Hepatocyte (in vitro differentiated cells): Measurements from ENCODE around the gene FNBP1L. TPM values are rescaled to one million over a fixed set of nuclear protein-coding genes. Genes with fewer than 3 reads are reported as not detected.

Experiments used
- DNase-seq: peaks from one replicate; pipeline ENCODE4 v3.0.0-alpha.2; 2016; ENCODE audit warnings: low spot score
- H2AFZ ChIP-seq: fragments of 200-600 bp; sonication (generic); 2 replicates; pipeline ENCODE4 v1.6.0; 2016; ENCODE audit warnings: antibody characterized with exemption, mild to moderate bottlenecking
- H3K27ac ChIP-seq: fragments of 200-600 bp; sonication (generic); 2 replicates; pipeline ENCODE4 v1.5.1; 2016; ENCODE audit warnings: mild to moderate bottlenecking
- H3K27me3 ChIP-seq: fragments of 200-600 bp; sonication (generic); 2 replicates; pipeline ENCODE4 v1.6.1; 2016
- H3K36me3 ChIP-seq: fragments of 200-600 bp; sonication (generic); replicated peaks from 2 replicates; pipeline ENCODE4 v1.5.1; 2016; ENCODE audit warnings: low read depth; ENCODE audit not compliant: insufficient read depth
- H3K4me1 ChIP-seq: fragments of 200-600 bp; sonication (generic); 2 replicates; pipeline ENCODE4 v1.5.1; 2016; ENCODE audit warnings: mild to moderate bottlenecking, moderate library complexity; ENCODE audit not compliant: insufficient read depth
- H3K4me2 ChIP-seq: fragments of 200-600 bp; sonication (generic); 2 replicates; pipeline ENCODE4 v1.6.0; 2016
- H3K4me3 ChIP-seq: fragments of 200-600 bp; sonication (generic); 2 replicates; pipeline ENCODE4 v1.5.1; 2016; ENCODE audit warnings: mild to moderate bottlenecking
- H3K79me2 ChIP-seq: fragments of 200-600 bp; sonication (generic); 2 replicates; pipeline ENCODE4 v1.6.0; 2017; ENCODE audit warnings: mild to moderate bottlenecking
- H3K9me2 ChIP-seq: fragments of 200-600 bp; sonication (generic); replicated peaks from 2 replicates; pipeline ENCODE4 v1.6.0; 2017; ENCODE audit warnings: mild to moderate bottlenecking; ENCODE audit not compliant: insufficient read depth
- H3K9me3 ChIP-seq: fragments of 200-600 bp; sonication (generic); 2 replicates; pipeline ENCODE4 v1.5.1; 2016; ENCODE audit warnings: low read depth, mild to moderate bottlenecking
- H4K20me1 ChIP-seq: fragments of 200-600 bp; sonication (generic); 2 replicates; pipeline ENCODE4 v1.6.0; 2016; ENCODE audit warnings: mild to moderate bottlenecking; ENCODE audit not compliant: insufficient read depth, poor library complexity, severe bottlenecking
- EZH2 ChIP-seq: fragments of 200-600 bp; sonication (generic); IDR thresholded peaks from 2 replicates; pipeline ENCODE4 v1.6.1; 2016; ENCODE audit warnings: antibody characterized with exemption, mild to moderate bottlenecking, borderline replicate concordance
- EZH2phosphoT487 ChIP-seq: fragments of 200-600 bp; sonication (generic); IDR thresholded peaks from one replicate; pipeline ENCODE4 v1.6.1; 2018; ENCODE audit warnings: antibody characterized with exemption, mild to moderate bottlenecking, low read depth, moderate library complexity; ENCODE audit not compliant: unreplicated experiment, severe bottlenecking
- WGBS: methylation state at CpG from one replicate; pipeline ENCODE4 v1.1.6; 2016; ENCODE audit warnings: low lambda C conversion rate; ENCODE audit errors: missing lambda C conversion rate; 5-methylcytosine and 5-hydroxymethylcytosine counted together
- polyA plus RNA-seq: library from polyadenylated mRNA; unstranded; fragments of >200 nt; fragmentation: Nextera tagmentation; extraction: Ambion mirVana; gene quantifications from 2 replicates; pipeline ENCODE4 v1.2.1, GENCODE V29; 2016
- total RNA-seq: library from RNA; depleted of rRNA; stranded (reverse); fragments of >200 nt; gene quantifications from 2 replicates; pipeline ENCODE4 v1.2.3, GENCODE V29; 2014
- TF ChIP-seq, protein P1 (sequence below): fragments of 200-600 bp; sonication (generic); IDR thresholded peaks from 2 replicates; pipeline ENCODE4 v1.5.1; 2016; ENCODE audit warnings: antibody characterized with exemption, mild to moderate bottlenecking; ENCODE audit not compliant: poor library complexity

FNBP1L gene
- total and polyA plus RNA-seq, 2 experiments from 2014 or later: 46.8 to 98.8 TPM

DNA sequence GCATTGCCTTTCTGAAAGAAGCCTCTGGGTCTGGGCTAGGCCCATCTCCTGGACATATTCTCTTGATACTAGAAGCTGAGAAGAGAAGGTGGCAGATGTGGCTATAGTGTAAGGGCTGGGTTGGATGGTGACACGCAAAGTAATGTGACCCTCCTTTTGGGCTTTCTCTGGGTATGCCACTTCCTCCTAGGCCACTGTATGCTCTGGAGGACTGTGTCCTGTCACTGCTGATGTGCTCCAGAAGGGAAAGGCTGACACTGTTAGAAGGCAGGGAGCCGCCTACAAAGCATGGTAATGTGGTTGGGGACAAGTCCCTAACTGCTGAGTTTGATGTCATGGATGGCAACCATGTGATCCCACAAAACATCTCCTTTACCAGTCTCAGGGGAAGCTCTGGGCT, 121.6 kb downstream of the FNBP1L start:
- no peak for DNase-seq
- H3K4me1 ChIP-seq: peaks cover 21% of the 10 kb centered on the region
- H3K27ac ChIP-seq: no peak overlapping the region
- H3K36me3 ChIP-seq: no peaks in the 10 kb centered on the region
- TF ChIP-seq, protein P1, sequence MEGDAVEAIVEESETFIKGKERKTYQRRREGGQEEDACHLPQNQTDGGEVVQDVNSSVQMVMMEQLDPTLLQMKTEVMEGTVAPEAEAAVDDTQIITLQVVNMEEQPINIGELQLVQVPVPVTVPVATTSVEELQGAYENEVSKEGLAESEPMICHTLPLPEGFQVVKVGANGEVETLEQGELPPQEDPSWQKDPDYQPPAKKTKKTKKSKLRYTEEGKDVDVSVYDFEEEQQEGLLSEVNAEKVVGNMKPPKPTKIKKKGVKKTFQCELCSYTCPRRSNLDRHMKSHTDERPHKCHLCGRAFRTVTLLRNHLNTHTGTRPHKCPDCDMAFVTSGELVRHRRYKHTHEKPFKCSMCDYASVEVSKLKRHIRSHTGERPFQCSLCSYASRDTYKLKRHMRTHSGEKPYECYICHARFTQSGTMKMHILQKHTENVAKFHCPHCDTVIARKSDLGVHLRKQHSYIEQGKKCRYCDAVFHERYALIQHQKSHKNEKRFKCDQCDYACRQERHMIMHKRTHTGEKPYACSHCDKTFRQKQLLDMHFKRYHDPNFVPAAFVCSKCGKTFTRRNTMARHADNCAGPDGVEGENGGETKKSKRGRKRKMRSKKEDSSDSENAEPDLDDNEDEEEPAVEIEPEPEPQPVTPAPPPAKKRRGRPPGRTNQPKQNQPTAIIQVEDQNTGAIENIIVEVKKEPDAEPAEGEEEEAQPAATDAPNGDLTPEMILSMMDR: no peak
- no peak for TF ChIP-seq EZH2
- no peak for TF ChIP-seq EZH2phosphoT487
- H3K9me3 ChIP-seq: no peaks in the 10 kb centered on the region
- H3K4me3 ChIP-seq: no peak overlapping the region
- H3K27me3 ChIP-seq: no peaks in the 10 kb centered on the region
- no peaks in the 10 kb centered on the region for H4K20me1 ChIP-seq
- H3K9me2 ChIP-seq: no peaks in the 10 kb centered on the region
- 97% methylated on average over 2 of the region's 2 CpGs for WGBS
- no peak overlapping the region for H2AFZ ChIP-seq
- no peak overlapping the region for H3K4me2 ChIP-seq
- no peaks in the 10 kb centered on the region for H3K79me2 ChIP-seq

DNA sequence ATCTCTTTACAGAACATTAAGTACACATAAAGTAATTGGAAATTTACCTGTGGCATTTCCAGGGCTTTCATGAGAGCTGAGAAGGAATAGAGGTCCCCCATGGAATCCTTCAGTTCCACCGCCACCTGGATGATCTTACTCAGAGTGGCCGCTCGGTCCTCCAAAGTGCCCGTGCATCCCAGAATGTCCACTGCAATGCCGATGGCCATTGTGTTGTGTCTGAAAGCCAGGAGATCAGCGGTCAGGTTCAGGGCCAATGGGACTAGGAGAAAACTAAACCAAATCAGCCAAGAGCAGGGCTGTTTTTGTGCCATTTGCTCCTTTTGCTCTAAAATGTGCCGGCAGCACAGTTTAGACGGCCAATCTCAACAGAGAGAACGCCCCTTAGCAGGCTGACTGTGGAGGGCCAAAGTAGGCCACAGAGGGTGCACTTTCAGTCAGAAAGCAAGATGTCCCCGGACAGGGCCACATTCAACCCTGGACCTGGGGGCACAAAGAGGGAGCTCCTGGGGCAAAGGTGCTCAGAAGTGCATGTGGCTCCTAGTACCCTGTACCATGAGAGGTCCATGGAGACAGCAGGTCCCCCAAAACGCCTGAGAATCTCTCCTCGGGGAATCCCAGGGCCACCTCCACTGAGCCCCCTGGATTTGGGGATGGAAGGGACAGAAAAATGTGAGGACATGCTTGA, 123.8 kb downstream of the FNBP1L start:
- TF ChIP-seq EZH2: no peak
- TF ChIP-seq EZH2phosphoT487: no peak
- TF ChIP-seq, protein P1: no peak
- Histone ChIP-seq H3K9me2 (no peaks in the 10 kb centered on the region), H3K27ac (no peak overlapping the region), H3K4me2 (no peak overlapping the region), H2AFZ (no peak overlapping the region), H3K27me3 (no peaks in the 10 kb centered on the region), H3K4me3 (no peak overlapping the region), H4K20me1 (no peaks in the 10 kb centered on the region), H3K36me3 (no peaks in the 10 kb centered on the region), H3K4me1 (peaks cover 23% of the 10 kb centered on the region), H3K79me2 (no peaks in the 10 kb centered on the region), H3K9me3 (no peaks in the 10 kb centered on the region)
- WGBS: 97% methylated on average over 12 of the region's 12 CpGs
- no peak for DNase-seq

DNA sequence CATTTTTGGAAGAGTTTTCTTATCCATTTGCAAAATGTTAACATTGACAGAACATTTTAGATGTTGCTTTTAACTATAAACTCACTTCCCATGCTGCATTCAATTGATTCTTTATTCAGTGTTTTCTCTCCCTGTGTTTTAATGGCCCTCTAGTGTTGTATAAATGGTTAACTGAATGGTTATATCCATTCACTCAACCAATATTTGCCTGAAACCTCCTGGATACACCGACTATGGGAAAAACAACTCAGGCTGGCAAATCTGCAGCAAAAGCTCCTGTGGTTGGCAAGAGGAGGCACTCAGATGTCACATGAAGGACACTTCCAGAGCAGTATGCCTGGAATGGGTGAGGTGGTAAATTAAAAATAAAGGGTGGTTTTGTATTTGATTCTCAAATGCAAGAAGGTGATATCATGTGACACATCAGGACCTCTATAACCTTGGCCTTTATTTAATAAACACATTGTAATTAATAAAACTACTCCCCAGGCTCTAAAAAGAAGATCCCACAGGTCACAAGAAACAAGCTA, 126.1 kb downstream of the FNBP1L start:
- Histone ChIP-seq H3K4me2 (no peak overlapping the region), H3K4me3 (no peak overlapping the region), H3K79me2 (peaks cover 9% of the 10 kb centered on the region), H3K36me3 (no peaks in the 10 kb centered on the region), H3K9me3 (no peaks in the 10 kb centered on the region), H3K27me3 (no peaks in the 10 kb centered on the region), H3K9me2 (no peaks in the 10 kb centered on the region), H3K4me1 (peaks cover 34% of the 10 kb centered on the region), H2AFZ (no peak overlapping the region), H3K27ac (peak overlapping the region; percentile 93), H4K20me1 (no peaks in the 10 kb centered on the region)
- no peak for DNase-seq
- 50% methylated on average over 1 of the region's 1 CpG for WGBS
- TF ChIP-seq EZH2phosphoT487: no peak
- TF ChIP-seq EZH2: no peak
- TF ChIP-seq, protein P1: no peak
